ENCODE results near the gene GALNT14.

GALNT14 gene

GRCh38 chr2:30981096-30981495 lies 157.1 kb downstream of the GALNT14 start:
- no peak for DNase-seq (ENCODE audit: low read depth in 2 of 3, low spot score in 1 of 3)

- DNase-seq (ENCODE audit: low read depth in 2 of 3, low spot score in 1 of 3), result no peak
Observed at GRCh38 chr2:30979822-30980245, 158.4 kb downstream of the GALNT14 start.

GRCh38 chr2:30978854-30979253 lies 159.4 kb downstream of the GALNT14 start:
- no peak for DNase-seq (ENCODE audit: low read depth in 2 of 3, low spot score in 1 of 3)

GRCh38 chr2:30978044-30978443 lies 160.2 kb downstream of the GALNT14 start:
- DNase-seq (ENCODE audit: low read depth in 2 of 3, low spot score in 1 of 3), result no peak

DNA sequence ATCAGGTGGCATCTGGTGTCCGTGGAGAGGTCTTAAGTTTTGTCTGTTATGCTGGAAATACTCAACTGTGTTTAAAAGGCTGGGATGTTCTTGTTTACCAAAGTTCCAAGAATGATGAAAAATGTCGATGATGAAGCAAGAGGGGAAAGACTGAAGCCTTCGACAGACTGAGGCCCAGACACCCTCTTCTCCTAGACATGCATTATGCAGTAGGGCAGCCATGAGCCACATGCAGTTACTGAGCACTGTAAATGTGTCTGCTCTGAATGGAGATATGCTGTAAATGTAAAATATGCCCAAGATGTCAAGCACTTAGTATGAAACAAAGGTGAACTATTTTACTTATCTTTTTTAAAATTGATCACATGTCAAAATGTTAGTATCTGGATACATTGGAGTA lies 163.1 kb downstream of the GALNT14 start:
- no peak for DNase-seq (ENCODE audit: low read depth in 2 of 3, low spot score in 1 of 3)

DNA sequence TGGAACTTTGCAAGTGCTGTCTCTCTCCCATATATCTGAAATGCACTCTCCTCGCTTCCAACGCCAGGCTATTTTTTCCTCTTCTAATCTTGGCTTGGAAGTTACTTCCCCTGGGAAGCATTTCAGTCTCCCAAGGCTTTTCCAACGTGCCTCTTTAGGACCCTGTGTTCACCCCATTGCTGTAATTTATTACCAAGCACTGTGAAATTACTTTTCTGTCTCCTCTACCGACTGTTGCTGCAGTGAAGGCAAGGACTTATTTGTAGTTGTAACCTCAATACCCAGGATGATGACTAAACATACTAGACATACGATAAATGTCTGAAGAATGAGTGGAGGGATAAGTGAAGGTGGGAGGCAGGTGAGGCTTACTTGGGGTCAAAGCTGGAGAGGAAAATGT lies 163.7 kb downstream of the GALNT14 start:
- DNase-seq (ENCODE audit: low read depth in 2 of 3, low spot score in 1 of 3), result no peak

- DNase-seq (ENCODE audit: low read depth in 2 of 3, low spot score in 1 of 3), result no peak
Observed at GRCh38 chr2:30974092-30974491, 164.1 kb downstream of the GALNT14 start.

DNA sequence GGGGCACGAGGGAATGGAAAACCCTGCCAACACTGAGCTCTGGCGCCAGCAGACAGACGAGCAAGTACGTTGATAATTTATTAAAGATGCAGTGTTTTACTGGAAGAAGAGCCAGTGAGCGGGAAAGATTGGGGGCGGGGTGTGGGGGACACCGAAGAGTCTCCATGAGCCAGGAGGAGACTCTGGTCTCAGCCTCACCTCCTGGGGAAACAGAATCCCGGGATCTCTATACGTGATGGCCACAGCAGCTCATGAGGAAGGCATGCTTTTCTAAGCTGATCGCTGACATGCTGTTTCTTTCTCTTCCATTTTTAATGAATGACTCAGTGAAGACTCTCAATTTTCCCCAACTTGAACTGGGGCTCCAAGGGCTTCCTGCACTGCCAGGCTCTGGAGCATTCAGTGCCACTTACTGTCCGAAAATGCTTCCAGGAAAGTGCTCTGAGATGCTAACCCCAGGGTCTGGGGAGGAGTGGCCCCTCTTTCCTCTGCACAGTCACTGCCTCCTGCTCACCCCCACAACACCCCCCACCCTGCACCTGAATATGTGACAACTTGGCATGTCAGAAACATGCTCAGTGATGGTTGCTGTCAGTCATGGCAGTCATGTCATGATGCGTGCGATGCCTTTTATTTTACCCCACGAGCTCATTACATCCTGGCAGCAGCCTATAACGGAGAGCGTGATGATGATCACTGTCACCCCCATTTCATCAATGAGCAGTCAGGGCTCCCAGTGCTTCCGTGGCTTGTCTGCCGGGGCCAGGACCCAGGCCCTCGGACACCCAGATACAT lies 166.8 kb downstream of the GALNT14 start:
- DNase-seq (ENCODE audit: low read depth in 2 of 3, low spot score in 1 of 3), result no peak

- no peak for DNase-seq (ENCODE audit: low read depth in 2 of 3, low spot score in 1 of 3)
Observed at GRCh38 chr2:30968660-30969397, 169.4 kb downstream of the GALNT14 start.

DNA sequence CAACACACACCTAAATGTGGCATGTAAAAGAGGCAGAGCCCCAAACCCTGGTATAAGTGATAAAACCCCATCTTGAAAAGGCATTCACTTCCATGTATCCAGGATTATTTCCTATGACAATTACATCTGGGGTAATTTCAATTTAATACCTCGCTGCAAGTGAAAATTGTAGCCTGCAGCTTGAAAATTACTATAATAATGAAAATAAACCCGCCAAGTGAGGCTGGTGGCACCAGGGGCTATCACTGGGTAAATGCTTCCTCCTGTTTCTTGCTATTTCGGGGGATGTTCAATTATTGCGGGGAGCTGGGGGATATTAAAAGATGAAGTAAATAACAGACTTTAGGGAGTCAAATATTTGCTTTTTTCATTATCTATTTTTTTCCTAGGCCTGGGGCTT lies 171.5 kb downstream of the GALNT14 start:
- DNase-seq (ENCODE audit: low read depth in 2 of 3, low spot score in 1 of 3), result no peak

GRCh38 chr2:30965022-30965531 lies 173.2 kb downstream of the GALNT14 start:
- no peak for DNase-seq (ENCODE audit: low read depth in 2 of 3, low spot score in 1 of 3)

DNA sequence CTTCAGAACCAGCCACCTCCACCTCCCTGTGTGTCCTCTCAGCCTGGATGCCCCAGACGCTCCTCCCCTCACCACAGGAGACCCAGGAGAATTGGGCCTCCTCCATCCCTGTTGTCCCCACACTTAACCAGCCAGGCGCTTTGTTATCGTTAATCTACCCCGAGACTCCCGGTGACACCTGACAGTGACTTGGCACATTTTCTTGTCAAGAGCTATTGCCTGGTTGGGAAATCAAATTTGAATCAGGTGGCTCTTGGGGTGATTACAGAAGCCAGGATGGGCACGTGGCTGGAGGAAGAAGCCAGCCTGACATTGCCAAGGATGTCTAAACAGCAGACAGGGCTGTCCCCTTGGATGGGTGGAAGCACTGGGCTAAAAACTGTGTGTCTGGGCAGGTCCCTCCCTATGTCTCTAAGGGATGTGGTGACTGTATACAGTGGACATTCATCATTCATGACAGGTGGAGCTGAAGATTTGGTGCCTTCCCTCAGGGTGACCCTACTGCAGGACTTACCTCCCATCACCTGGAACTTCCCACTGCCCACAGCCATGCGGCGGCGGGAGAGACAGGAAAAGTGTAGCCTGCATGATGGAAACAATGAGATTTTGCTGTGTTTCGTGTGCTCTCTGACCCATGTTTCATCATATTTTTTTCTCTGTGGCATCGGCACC lies 173.8 kb downstream of the GALNT14 start:
- DNase-seq (ENCODE audit: low read depth in 2 of 3, low spot score in 1 of 3), result no peak

DNA sequence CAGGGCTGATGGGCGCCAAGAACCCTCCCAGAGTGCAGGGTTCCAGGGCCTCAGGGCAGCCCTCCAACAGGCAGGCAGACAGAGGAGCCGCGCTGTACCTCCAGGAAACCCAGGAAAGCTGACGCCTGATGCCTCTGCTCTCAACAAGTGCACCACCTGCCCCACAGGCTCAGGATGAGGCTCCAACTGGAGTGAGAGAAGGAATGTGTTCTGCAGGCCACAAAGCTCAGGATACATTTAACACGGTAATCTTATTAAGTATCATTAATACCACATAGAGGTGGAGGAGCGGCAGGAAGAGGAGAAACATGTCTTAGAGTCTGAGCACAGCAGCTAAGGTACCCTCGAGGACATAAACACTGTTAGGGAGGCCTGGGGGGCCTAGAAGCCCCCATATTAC lies 175.1 kb downstream of the GALNT14 start:
- no peak for DNase-seq (ENCODE audit: low read depth in 2 of 3, low spot score in 1 of 3)

DNA sequence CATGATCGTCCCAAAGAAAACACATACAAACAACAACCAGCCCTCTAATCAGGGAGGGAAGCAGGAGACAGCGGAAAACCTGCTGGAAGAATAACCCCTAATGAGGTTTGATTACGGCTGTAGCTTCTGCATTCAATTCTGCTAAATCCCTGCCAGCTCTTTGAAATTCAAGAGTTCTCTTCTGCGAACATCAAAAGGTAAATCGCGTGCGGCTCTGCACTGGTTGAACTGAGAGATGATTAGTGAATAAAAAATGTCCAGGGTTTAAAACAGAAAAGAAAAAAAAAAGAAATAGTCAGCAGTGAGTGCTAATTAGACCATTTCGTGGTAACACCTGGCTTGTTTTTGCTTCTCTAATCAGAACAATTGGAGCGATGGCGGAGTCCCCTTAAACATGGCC lies 178.0 kb downstream of the GALNT14 start:
- no peak for DNase-seq (ENCODE audit: low read depth in 2 of 3, low spot score in 1 of 3)

- no peak for DNase-seq (ENCODE audit: low read depth in 2 of 3, low spot score in 1 of 3)
Observed at GRCh38 chr2:30959653-30960052, 178.6 kb downstream of the GALNT14 start.

DNA sequence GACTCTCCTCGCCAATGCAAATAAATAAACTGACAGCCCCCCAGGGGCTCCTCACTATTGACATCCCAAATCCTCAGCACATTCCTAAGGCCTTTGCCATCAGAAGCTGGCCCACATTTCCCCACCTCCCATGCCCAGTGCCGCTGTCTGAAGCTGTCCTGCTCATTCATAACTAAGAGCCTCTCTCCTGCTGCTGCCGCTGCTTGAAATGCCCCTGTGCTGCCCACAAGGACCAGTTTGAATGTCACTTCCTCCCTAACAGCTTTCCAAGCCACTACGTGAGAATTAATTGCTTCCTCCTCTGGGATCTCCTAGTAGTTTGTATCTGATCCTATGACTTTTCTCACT lies 179.3 kb downstream of the GALNT14 start:
- DNase-seq (ENCODE audit: low read depth in 2 of 3, low spot score in 1 of 3), result no peak

- no peak for DNase-seq (ENCODE audit: low read depth in 2 of 3, low spot score in 1 of 3)
Observed at GRCh38 chr2:30958193-30958917, 179.9 kb downstream of the GALNT14 start.

DNA sequence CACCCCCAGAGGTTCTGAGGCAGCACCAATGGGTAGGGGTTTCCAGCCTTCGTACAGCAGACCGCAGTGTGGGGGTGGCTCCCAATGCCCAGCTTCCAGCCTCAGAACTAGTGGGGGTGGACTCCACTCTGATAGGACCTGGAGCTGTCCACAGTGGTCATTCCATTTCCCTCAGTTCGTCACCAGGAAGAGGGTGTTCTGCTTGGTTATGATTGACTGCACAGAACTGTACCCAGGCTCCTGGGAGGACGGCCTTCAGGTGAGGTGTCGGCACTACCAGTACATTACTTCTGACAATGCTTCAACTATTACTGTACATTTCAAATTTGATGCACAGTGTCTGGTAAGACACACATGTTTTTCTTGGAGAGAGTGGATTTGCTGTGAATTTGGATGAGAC lies 180.6 kb downstream of the GALNT14 start:
- DNase-seq (ENCODE audit: low read depth in 2 of 3, low spot score in 1 of 3), result no peak

GRCh38 chr2:30956995-30957394 lies 181.2 kb downstream of the GALNT14 start:
- no peak for DNase-seq (ENCODE audit: low read depth in 2 of 3, low spot score in 1 of 3)

DNA sequence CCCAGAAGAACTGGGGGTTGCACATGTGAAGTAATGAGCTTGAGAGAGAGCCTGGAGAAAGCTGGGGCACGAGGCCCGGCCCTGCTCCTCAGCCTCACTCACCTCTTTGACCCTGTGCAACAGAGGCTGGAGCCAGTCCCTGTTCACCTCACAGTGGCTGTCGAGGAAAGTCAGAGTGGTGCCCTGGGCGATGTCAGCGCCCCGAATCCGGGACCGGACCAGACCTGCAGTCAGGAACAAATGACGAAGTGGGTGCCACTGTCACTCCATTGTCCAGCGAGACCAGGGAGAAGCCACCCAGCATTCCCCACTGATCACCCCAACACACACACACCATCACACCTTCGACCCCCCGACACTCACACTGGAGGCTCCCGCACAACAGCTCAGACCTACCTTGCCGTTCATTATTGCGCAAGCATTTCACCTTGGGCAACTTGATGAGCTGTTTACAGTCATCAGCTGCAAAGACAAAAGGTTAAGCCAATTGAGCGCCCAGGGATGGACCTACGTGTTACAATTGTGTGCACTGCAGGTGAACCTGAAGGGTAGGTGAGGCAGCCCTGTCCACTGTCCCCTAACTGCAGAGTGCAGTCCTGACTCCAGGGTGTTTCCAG lies 182.6 kb downstream of the GALNT14 start:
- DNase-seq (ENCODE audit: low read depth in 2 of 3, low spot score in 1 of 3), result no peak

DNA sequence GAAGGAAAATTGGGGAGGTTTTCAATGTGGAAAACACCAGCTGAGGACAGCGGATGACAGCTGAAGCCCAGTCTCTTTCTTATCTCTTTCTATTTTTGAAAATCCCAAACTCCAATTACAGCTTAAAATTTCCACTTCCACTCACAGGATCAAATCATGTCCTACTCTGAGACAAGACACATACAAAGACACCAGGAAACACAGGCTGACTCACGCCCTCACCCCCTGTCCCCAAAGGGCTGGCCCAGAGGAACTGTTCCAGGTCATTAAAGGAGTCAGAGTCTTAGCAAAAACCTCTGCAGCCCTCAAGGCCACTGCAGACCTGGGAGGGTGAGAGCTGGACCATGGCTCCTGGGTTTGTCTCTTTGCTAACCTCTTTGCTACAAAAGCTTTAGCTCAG lies 187.9 kb downstream of the GALNT14 start:
- DNase-seq (ENCODE audit: low read depth in 2 of 3, low spot score in 1 of 3), result no peak
